GM18868 (cell line): ENCODE measurements around the gene YAP1.

Source experiments
- ATAC-seq: cut with Tn5 transposase; IDR thresholded peaks from one replicate; pipeline ENCODE4 v1.9.1; 2021; ENCODE audit warnings: mild to moderate bottlenecking, moderate library complexity; ENCODE audit not compliant: unreplicated experiment

Gene YAP1

GRCh38 chr11:102116453-102117205 is 6.4 kb downstream of the YAP1 start:
- ATAC-seq, result no peak

GRCh38 chr11:102117472-102118113 is 7.3 kb downstream of the YAP1 start:
- no peak for ATAC-seq

GRCh38 chr11:102118937-102119336 is 8.7 kb downstream of the YAP1 start:
- ATAC-seq, result no peak

- ATAC-seq, result no peak
Measured at GRCh38 chr11:102119997-102120396, 9.8 kb downstream of the YAP1 start.

- no peak for ATAC-seq
Measured at GRCh38 chr11:102120437-102120973, 10.3 kb downstream of the YAP1 start.

- ATAC-seq, result no peak
Measured at GRCh38 chr11:102121329-102121728, 11.1 kb downstream of the YAP1 start.

- ATAC-seq, result no peak
Measured at GRCh38 chr11:102134597-102134996, 24.4 kb downstream of the YAP1 start.

- no peak for ATAC-seq
Measured at GRCh38 chr11:102135256-102135655, 25.0 kb downstream of the YAP1 start.

GRCh38 chr11:102138223-102138622 is 28.0 kb downstream of the YAP1 start:
- ATAC-seq, result no peak

- ATAC-seq, result no peak
Measured at GRCh38 chr11:102138670-102139069, 28.4 kb downstream of the YAP1 start.

- no peak for ATAC-seq
Measured at GRCh38 chr11:102139081-102139498, 28.8 kb downstream of the YAP1 start.

- no peak for ATAC-seq
Measured at GRCh38 chr11:102142333-102142732, 32.1 kb downstream of the YAP1 start.

- ATAC-seq, result no peak
Measured at GRCh38 chr11:102143867-102144266, 33.6 kb downstream of the YAP1 start.

GRCh38 chr11:102144357-102145355 is 34.4 kb downstream of the YAP1 start:
- ATAC-seq, result no peak

- no peak for ATAC-seq
Measured at GRCh38 chr11:102147015-102147414, 36.8 kb downstream of the YAP1 start.

- no peak for ATAC-seq
Measured at GRCh38 chr11:102147632-102148031, 37.4 kb downstream of the YAP1 start.

- no peak for ATAC-seq
Measured at GRCh38 chr11:102148059-102148458, 37.8 kb downstream of the YAP1 start.

- no peak for ATAC-seq
Measured at GRCh38 chr11:102151784-102152525, 41.7 kb downstream of the YAP1 start.

GRCh38 chr11:102153082-102153481 is 42.8 kb downstream of the YAP1 start:
- no peak for ATAC-seq

GRCh38 chr11:102154806-102155205 is 44.6 kb downstream of the YAP1 start:
- ATAC-seq, result no peak
